HG02610 (cell line): Measurements from ENCODE around the gene KAZN.

Experiments
- ATAC-seq: cut with Tn5 transposase; IDR thresholded peaks from one replicate; pipeline ENCODE4 v1.9.1; 2021; ENCODE audit warnings: mild to moderate bottlenecking, moderate library complexity; ENCODE audit not compliant: unreplicated experiment

Gene KAZN

DNA sequence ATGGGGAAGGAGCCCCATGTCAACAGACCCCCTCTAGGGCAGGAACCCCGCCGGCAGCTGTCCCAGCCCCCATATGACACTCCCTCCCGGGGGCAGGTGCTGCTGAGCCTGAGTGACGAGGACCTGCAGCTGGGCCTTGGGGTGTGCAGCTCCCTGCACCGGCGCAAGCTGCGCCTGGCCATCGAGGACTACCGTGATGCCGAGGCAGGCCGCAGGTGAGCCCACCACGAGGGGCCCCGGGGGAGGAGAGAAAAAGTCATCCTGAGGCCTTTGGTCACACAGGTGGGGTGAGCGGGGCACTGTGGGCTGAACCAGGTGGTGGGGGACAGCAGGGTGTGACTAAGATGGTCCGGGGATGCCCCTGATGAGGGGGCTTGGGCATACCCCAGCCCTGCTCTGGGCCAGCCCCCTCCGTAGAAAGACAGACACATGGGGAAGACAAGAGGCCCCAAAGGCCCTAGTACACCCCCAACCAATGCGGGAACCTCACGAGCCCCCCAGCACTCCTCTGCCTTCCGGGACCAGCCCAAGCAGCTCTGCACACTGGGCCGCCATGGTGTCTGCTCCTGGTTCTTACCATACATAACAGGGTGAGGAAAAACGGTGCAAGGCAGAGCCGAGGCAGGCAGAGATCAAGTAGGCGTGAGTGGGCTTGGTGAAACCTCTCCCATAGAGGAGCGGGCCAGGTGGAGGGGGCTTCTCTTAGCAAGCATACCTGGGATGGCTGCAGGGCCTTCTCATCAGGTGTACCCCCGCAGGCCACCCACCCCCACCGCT is 496.4 kb downstream of the KAZN start:
- no peak for ATAC-seq

GRCh38 chr1:15095496-15095875 is 497.0 kb downstream of the KAZN start:
- ATAC-seq: no peak

- ATAC-seq: no peak
Observed at GRCh38 chr1:15096293-15096692, 497.8 kb downstream of the KAZN start.

GRCh38 chr1:15098176-15099125 is 500.0 kb downstream of the KAZN start:
- ATAC-seq: no peak

GRCh38 chr1:15099441-15100120 is 501.1 kb downstream of the KAZN start:
- ATAC-seq: no peak

DNA sequence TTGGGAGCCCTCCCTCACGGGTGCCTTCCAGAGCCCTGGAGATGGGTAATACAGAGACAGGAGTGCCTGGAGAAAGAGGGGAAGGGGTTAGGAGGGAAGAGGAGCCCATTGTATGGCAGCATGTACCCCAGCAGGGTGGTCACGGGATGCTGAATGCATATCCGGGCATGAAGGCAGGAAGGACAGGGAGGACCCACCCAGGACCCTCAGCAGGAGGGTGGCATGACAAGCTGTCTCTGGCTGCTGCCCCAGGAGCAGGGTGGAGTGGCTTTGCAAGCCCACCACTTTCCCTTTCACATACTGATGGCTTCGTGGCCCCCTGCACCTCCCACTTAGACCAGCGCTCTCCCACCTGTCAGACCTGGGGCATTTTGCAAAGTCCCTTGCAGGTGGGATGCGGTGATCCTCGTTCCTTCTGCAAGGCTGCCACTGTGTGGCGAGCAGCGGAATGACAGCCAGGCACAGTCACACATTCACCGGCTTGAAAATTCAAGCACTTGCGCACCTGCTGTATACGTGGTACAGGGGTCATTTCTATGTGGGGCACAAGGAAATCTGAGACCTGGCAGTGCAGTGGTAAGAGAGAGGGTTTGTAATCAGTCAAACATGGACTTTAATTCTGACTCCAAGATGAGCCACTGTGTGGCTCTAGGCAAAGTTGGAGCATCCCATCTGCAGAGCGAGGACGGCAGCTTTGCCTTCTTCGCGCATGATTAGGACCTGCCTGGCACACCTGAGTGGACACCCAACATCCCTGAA is 501.8 kb downstream of the KAZN start:
- no peak for ATAC-seq

DNA sequence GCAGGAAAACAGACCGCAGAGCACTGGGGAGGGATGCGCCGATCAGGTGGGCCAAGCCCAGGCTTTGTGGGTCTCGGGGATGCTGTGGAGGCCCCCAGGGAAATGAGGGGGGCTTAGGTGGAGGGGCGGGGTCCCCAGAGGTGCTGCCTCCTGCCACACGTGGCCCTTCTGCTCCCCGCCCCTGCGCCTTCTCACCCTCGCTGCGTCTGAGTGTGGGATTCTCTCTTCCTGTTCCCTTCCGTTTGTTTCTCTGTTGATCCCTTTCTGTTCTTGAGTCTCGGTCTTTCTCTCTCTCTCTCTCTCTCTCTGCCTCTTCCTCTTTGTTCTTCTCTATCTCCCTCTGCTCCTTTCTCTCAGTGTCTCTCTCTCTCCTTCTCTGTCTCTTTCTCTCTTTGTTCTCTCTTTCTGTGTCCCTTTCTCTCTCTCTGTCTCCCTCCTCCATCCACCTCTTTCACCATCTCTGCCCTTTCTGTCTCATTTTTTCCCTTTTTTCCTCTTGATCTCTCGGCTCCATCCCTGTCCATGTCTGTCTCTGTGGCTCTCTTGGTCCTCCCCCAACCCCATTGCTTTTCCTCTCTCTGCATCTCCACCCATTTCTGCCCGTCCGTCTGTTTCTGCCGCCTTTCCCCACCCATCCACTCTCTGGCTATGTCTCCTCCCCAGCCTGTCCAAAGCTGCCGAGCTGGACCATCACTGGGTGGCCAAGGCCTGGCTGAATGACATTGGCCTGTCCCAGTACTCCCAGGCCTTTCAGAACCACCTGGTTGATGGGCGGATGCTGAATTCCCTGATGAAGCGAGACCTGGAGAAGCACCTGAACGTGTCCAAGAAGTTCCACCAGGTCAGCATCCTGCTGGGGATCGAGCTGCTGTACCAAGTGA is 502.6 kb downstream of the KAZN start:
- no peak for ATAC-seq

- ATAC-seq: no peak
Observed at GRCh38 chr1:15101801-15102200, 503.3 kb downstream of the KAZN start.

GRCh38 chr1:15102646-15103045 is 504.2 kb downstream of the KAZN start:
- no peak for ATAC-seq

GRCh38 chr1:15103211-15103610 is 504.7 kb downstream of the KAZN start:
- ATAC-seq: no peak

GRCh38 chr1:15103906-15104305 is 505.4 kb downstream of the KAZN start:
- no peak for ATAC-seq

DNA sequence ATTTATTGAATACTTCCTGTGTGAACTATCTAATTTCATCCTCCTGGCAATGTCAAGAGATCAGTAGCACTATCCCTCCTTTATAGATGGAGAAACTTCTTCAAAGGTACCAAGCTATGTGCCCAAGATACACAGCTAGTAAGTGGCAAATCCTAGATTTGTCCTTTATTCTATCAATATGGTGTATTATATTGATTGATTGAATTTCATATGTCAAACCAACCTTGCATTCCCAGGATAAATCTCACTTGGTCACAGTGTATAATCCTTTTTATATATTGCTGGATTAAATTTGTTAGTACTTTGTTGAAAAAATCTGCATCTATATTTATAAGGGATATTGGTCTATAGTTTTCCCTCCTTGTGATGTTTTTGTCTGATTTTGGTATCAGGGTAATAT is 506.3 kb downstream of the KAZN start:
- no peak for ATAC-seq

DNA sequence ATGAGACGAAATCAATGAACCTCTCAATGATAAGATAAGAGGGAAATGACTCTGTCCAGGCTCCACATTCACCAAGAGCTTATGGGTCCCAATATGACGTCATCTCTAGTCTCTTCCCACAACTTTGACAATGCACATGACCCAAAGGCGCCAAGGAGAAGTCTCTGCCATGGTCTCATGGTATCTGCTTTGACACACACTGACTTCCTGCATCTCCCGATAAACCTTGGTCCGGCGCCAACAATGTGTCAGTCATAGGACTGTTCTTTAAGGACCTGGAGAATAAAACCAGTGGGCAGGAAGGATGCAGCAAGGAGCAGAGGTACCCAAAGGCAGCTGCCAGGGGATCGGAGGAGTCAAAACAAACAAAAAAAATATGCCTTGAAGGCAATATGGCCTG is 508.1 kb downstream of the KAZN start:
- ATAC-seq: no peak

DNA sequence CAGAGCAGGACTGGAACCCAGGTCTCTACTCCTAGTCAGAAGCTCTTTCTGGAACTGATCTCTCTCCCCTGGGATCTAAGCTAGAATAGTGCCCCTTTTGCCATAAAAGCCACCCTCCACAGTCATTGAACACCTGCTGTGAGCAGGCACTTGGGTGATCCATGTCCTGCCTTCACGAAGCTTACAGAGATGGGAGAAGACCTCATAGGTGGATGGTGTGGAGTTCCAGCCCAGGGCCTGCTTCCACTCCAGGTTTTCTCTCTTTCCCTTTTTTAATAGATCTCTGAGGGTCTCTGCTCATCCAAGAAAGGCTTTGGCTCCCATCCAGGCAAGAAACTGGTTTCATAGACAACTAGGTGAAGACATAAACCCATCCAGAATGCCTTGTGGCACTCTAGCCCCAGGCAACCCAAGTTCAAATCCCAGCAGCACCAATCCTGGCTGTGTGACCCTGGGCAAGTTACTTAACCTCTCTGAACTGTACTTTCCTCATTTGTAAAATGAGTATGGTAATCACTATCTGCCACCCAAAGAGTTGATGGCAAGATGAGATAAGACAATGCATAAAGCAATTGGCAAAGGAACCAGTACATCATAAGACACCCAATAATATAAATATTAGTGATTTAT is 508.7 kb downstream of the KAZN start:
- ATAC-seq: no peak

GRCh38 chr1:15107911-15108310 is 509.4 kb downstream of the KAZN start:
- ATAC-seq: no peak

GRCh38 chr1:15110128-15110866 is 511.8 kb downstream of the KAZN start:
- no peak for ATAC-seq

DNA sequence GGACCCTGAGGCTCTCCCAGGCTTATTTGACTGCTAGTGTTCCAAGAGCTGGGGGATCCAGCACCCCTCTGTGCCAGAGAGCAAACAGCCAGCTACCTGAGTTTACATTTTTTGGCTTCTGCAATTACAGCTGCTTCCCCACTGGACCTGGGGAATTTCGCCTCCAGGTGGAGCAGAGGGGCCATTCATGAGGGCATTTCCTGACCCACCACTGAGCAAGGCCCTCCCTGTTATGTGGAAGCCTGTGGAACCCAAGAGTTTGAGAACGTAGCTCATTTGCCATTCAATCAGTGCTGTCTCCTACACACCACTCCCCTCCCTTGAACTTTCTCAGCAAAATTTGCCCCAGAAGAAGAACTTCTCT is 512.4 kb downstream of the KAZN start:
- ATAC-seq: no peak

GRCh38 chr1:15113146-15113545 is 514.7 kb downstream of the KAZN start:
- no peak for ATAC-seq

DNA sequence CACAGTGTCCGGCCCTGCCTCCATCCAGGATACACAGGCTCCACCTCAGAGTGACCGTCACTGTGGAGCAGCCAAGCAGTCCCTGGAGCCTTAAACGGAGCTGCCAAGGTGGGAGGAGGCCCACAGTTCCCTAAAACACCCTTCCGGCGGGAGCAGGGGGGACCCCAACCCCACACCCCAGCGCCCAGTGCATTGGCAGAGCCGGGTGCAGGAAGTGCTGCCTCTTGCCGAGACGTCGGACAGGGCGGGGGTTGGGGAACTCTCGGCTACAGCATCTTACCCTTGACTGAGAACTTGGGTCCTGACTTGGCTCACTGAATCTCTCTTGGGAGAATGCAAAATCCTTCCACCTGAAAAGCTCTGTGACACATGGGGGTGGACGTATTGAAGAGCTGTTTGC is 516.4 kb downstream of the KAZN start:
- no peak for ATAC-seq
